MM.1S (cell line): Measurements from ENCODE around the gene BICDL2.
"Not testable (repeated sequence)": the region's sequence is repeated elsewhere in the genome, so short reads cannot be mapped to it uniquely, and the experiment has no call there.

Source experiments
- DNase-seq: peaks from one replicate; pipeline ENCODE4 v3.0.0-alpha.2; 2015
- H2AFZ ChIP-seq: fragments of 300-600 bp; sonication (generic); 2 replicates; pipeline ENCODE4 v1.6.0; 2016; ENCODE audit warnings: antibody characterized with exemption, low read length
- H3F3A ChIP-seq: fragments of 300-600 bp; sonication (generic); 2 replicates; pipeline ENCODE4 v1.6.1; 2016; ENCODE audit warnings: mild to moderate bottlenecking, antibody characterized with exemption, low read length, moderate library complexity, mixed read lengths; ENCODE audit not compliant: insufficient read depth
- H3K27ac ChIP-seq: fragments of 300-600 bp; sonication (generic); 2 replicates; pipeline ENCODE4 v1.5.1; 2016; ENCODE audit warnings: mild to moderate bottlenecking, low read length
- H3K27me3 ChIP-seq: fragments of 300-600 bp; sonication (generic); replicated peaks from 2 replicates; pipeline ENCODE4 v1.6.0; 2016; ENCODE audit warnings: low read length; ENCODE audit not compliant: insufficient read depth
- H3K36me3 ChIP-seq: fragments of 300-600 bp; sonication (generic); replicated peaks from 2 replicates; pipeline ENCODE4 v1.6.1; 2016; ENCODE audit warnings: mild to moderate bottlenecking, low read length, mixed read lengths; ENCODE audit not compliant: insufficient read depth
- H3K4me1 ChIP-seq: fragments of 300-600 bp; sonication (generic); 2 replicates; pipeline ENCODE4 v1.6.1; 2016; ENCODE audit warnings: low read length, mixed read lengths
- H3K4me2 ChIP-seq: fragments of 300-600 bp; sonication (generic); 2 replicates; pipeline ENCODE4 v1.6.0; 2016; ENCODE audit warnings: low read depth, low read length
- H3K4me3 ChIP-seq: fragments of 300-600 bp; sonication (generic); 2 replicates; pipeline ENCODE4 v1.5.1; 2016; ENCODE audit warnings: low read length, mixed read lengths
- H3K79me2 ChIP-seq: fragments of 300-600 bp; sonication (generic); 2 replicates; pipeline ENCODE4 v1.6.1; 2016; ENCODE audit warnings: mixed run types, low read length, mixed read lengths
- H3K9ac ChIP-seq: fragments of 300-600 bp; sonication (generic); 2 replicates; pipeline ENCODE4 v1.6.1; 2016; ENCODE audit warnings: low read length, mixed read lengths
- H3K9me2 ChIP-seq: fragments of 300-600 bp; sonication (generic); replicated peaks from 2 replicates; pipeline ENCODE4 v1.6.1; 2016; ENCODE audit warnings: mild to moderate bottlenecking, low read length, mixed read lengths; ENCODE audit not compliant: insufficient read depth
- H3K9me3 ChIP-seq: fragments of 300-600 bp; sonication (generic); replicated peaks from 2 replicates; pipeline ENCODE4 v1.6.1; 2016; ENCODE audit warnings: mild to moderate bottlenecking, low read length, mixed read lengths; ENCODE audit not compliant: insufficient read depth
- H4K20me1 ChIP-seq: fragments of 300-600 bp; sonication (generic); 2 replicates; pipeline ENCODE4 v1.6.1; 2016; ENCODE audit warnings: mild to moderate bottlenecking, low read length, moderate library complexity, mixed read lengths; ENCODE audit not compliant: insufficient read depth
- EZH2 ChIP-seq: fragments of 300-600 bp; sonication (generic); optimal IDR thresholded peaks from 2 replicates; pipeline ENCODE3; 2017; ENCODE audit warnings: low read depth, mild to moderate bottlenecking, antibody characterized with exemption, low read length, mixed read lengths
- EZH2phosphoT487 ChIP-seq: fragments of 300-600 bp; sonication (generic); IDR thresholded peaks from 2 replicates; pipeline ENCODE4 v1.6.1; 2018; ENCODE audit warnings: antibody characterized with exemption, low read length
- TF ChIP-seq, protein P1 (sequence below): fragments of 300-600 bp; sonication (generic); IDR thresholded peaks from 2 replicates; pipeline ENCODE4 v1.5.1; 2016; ENCODE audit warnings: antibody characterized with exemption, low read length, mixed read lengths

The BICDL2 gene

DNA sequence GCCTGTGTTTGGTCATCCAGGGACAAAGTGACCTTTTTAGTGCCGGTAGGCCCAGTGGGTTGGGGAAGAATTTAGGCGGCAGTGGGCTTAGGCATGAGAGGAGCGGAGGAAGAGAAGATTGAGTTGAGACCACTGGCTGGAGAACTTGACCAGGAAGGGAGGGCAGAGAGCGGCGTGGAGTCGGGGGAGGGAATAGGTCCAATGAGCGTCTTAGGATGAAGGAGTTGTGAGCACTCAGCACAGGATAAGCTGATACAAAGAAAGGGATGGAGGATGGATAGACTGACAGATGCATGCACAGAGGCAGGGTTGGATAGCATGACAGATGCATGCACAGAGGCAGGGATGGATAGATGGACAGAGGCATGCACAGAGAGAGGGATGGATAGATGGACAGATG is 36.7 kb upstream of the BICDL2 start:
- no peaks in the 10 kb centered on the region for H3K36me3 ChIP-seq
- no peak overlapping the region for H3K4me3 ChIP-seq
- DNase-seq: no peak
- peaks cover 11% of the 10 kb centered on the region; the same call in 1 of the 2 replicates for H3K27me3 ChIP-seq
- H3K4me1 ChIP-seq: peaks cover 27% of the 10 kb centered on the region
- no peak overlapping the region for H2AFZ ChIP-seq
- H3K9ac ChIP-seq: no peak overlapping the region
- no peaks in the 10 kb centered on the region for H3K9me3 ChIP-seq
- no peaks in the 10 kb centered on the region for H3K79me2 ChIP-seq
- 0 out of 2 replicates have a peak, but pooled peaks cover 8% of the 10 kb centered on the region for H3F3A ChIP-seq
- H4K20me1 ChIP-seq: no peaks in the 10 kb centered on the region
- no peak for TF ChIP-seq EZH2phosphoT487
- no peak for TF ChIP-seq EZH2
- TF ChIP-seq, protein P1, sequence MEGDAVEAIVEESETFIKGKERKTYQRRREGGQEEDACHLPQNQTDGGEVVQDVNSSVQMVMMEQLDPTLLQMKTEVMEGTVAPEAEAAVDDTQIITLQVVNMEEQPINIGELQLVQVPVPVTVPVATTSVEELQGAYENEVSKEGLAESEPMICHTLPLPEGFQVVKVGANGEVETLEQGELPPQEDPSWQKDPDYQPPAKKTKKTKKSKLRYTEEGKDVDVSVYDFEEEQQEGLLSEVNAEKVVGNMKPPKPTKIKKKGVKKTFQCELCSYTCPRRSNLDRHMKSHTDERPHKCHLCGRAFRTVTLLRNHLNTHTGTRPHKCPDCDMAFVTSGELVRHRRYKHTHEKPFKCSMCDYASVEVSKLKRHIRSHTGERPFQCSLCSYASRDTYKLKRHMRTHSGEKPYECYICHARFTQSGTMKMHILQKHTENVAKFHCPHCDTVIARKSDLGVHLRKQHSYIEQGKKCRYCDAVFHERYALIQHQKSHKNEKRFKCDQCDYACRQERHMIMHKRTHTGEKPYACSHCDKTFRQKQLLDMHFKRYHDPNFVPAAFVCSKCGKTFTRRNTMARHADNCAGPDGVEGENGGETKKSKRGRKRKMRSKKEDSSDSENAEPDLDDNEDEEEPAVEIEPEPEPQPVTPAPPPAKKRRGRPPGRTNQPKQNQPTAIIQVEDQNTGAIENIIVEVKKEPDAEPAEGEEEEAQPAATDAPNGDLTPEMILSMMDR: no peak
- no peaks in the 10 kb centered on the region for H3K9me2 ChIP-seq
- no peak overlapping the region for H3K27ac ChIP-seq
- H3K4me2 ChIP-seq: no peak overlapping the region

- not testable (repeated sequence) for H3K79me2 ChIP-seq, H3F3A ChIP-seq, H2AFZ ChIP-seq, H3K9me3 ChIP-seq, H4K20me1 ChIP-seq, H3K9ac ChIP-seq, H3K27ac ChIP-seq, DNase-seq, H3K27me3 ChIP-seq, H3K4me2 ChIP-seq, H3K9me2 ChIP-seq, H3K36me3 ChIP-seq, H3K4me3 ChIP-seq
- peaks cover 26% of the 10 kb centered on the region for H3K4me1 ChIP-seq
Measured at GRCh38 chr16:3072576-3073263, 36.0 kb upstream of the BICDL2 start.

GRCh38 chr16:3072148-3072547 is 35.4 kb upstream of the BICDL2 start:
- not testable (repeated sequence) for H3K36me3 ChIP-seq, H3K9me2 ChIP-seq, H3F3A ChIP-seq, H3K79me2 ChIP-seq, DNase-seq, H4K20me1 ChIP-seq, H3K27me3 ChIP-seq, H2AFZ ChIP-seq, H3K27ac ChIP-seq, H3K9me3 ChIP-seq, H3K4me2 ChIP-seq, H3K4me3 ChIP-seq, H3K9ac ChIP-seq
- H3K4me1 ChIP-seq: peaks cover 20% of the 10 kb centered on the region

- DNase-seq: no peak
- Histone ChIP-seq H3K27ac (no peak overlapping the region), H3K9ac (no peak overlapping the region), H3K36me3 (no peaks in the 10 kb centered on the region), H3K9me3 (no peaks in the 10 kb centered on the region), H3K79me2 (no peaks in the 10 kb centered on the region), H3K4me1 (peaks cover 18% of the 10 kb centered on the region), H3K27me3 (peaks cover 3% of the 10 kb centered on the region; the same call in 1 of the 2 replicates), H3K9me2 (no peaks in the 10 kb centered on the region), H3F3A (0 out of 2 replicates have a peak, but pooled peaks cover 6% of the 10 kb centered on the region), H2AFZ (no peak overlapping the region), H4K20me1 (no peaks in the 10 kb centered on the region), H3K4me2 (no peak overlapping the region), H3K4me3 (no peak overlapping the region)
- TF ChIP-seq EZH2 (no peak), EZH2phosphoT487 (no peak)
- TF ChIP-seq, protein P1: no peak
Measured at GRCh38 chr16:3071655-3072054, 34.9 kb upstream of the BICDL2 start.
